Panc1 (cell line): Measurements from ENCODE around the gene ATXN7. TPM values are rescaled to one million over a fixed set of nuclear protein-coding genes. Genes with fewer than 3 reads are reported as not detected.

ENCODE experiments used
- ATAC-seq: fragments of 200-7000 bp; cut with Tn5 transposase; 2 replicates; pipeline ENCODE4 v1.9.1; 2020; ENCODE audit warnings: mild to moderate bottlenecking, moderate library complexity
- BruUV-seq: library from RNA; stranded (reverse); fragments of 400-500 nt; replicated peaks from 2 replicates; lab custom pipeline; 2021; lab: Mats Ljungman, UMichigan
- CTCF ChIA-PET: fragments of 300-600 bp; sonication (Branson Sonifier 250); formaldehyde crosslinking; loops from one replicate; lab custom pipeline; 2022; ENCODE audit warnings: antibody characterized with exemption; lab: Charles Lee
- POLR2A ChIA-PET: fragments of 300-600 bp; sonication (Branson Sonifier 250); formaldehyde crosslinking; loops from one replicate; lab custom pipeline; 2022; ENCODE audit warnings: antibody characterized with exemption; lab: Charles Lee
- DNase-seq: peaks from one replicate; pipeline ENCODE4 v3.0.0-alpha.2; 2010; ENCODE audit warnings: low read depth, low spot score
- H3K27ac ChIP-seq: 2 replicates; pipeline ENCODE4 v1.5.1; 2011; ENCODE audit warnings: mild to moderate bottlenecking, low read length, inconsistent platforms
- H3K27me3 ChIP-seq: fragments of 200-500 bp; sonication (Bioruptor generic); 2 replicates; pipeline ENCODE4 v1.6.0; 2014; ENCODE audit warnings: low read length, inconsistent platforms; ENCODE audit not compliant: control insufficient read depth, insufficient read depth
- H3K36me3 ChIP-seq: fragments of 200-500 bp; sonication (Bioruptor generic); 2 replicates; pipeline ENCODE4 v1.5.1; 2014; ENCODE audit warnings: inconsistent platforms, mild to moderate bottlenecking, low read length, moderate library complexity; ENCODE audit not compliant: control insufficient read depth, insufficient read depth
- H3K4me1 ChIP-seq: 2 replicates; pipeline ENCODE4 v1.5.1; 2011; ENCODE audit warnings: inconsistent platforms, mild to moderate bottlenecking, low read length, moderate library complexity; ENCODE audit not compliant: control insufficient read depth, insufficient read depth
- H3K4me3 ChIP-seq, 2 experiments: 2 replicates each; pipeline ENCODE4 v1.5.1; 2011 to 2012; ENCODE audit warnings: low read depth in 2 of 2, low read length in 2 of 2, mild to moderate bottlenecking in 2 of 2, inconsistent platforms in 1 of 2, moderate library complexity in 1 of 2
- H3K9me3 ChIP-seq: fragments of 200-500 bp; sonication (Bioruptor generic); 2 replicates; pipeline ENCODE4 v1.5.1; 2014; ENCODE audit warnings: low read depth, mild to moderate bottlenecking, inconsistent platforms, low read length, moderate library complexity; ENCODE audit not compliant: control insufficient read depth, insufficient read depth
- POLR2AphosphoS5 ChIP-seq: IDR thresholded peaks from 2 replicates; pipeline ENCODE4 v1.6.1; 2012; ENCODE audit warnings: mild to moderate bottlenecking, low read depth, low read length, moderate library complexity
- SIN3A ChIP-seq: IDR thresholded peaks from 2 replicates; pipeline ENCODE4 v1.6.1; 2012; ENCODE audit warnings: low read depth, mild to moderate bottlenecking, low read length, moderate library complexity, borderline replicate concordance; ENCODE audit not compliant: insufficient read depth
- TCF7L2 ChIP-seq: IDR thresholded peaks from 2 replicates; pipeline ENCODE4 v1.6.1; 2011; ENCODE audit warnings: mild to moderate bottlenecking, low read depth, low read length, inconsistent platforms
- in situ Hi-C: cut with HindIII; loops from 2 replicates; pipeline ENCODE4 v1.10.0; 2016; ENCODE audit warnings: low sequenced_read_pairs, low pct_unique_long_range_greater_than_20kb
- intact Hi-C: fragments of 100-400 bp; cut with micrococcal nuclease; formaldehyde crosslinking; loops from one replicate; pipeline ENCODE4 v1.10.0; 2022; ENCODE audit not compliant: unreplicated experiment
- total RNA-seq: library from RNA; stranded (reverse); gene quantifications from one replicate; pipeline ENCODE4 v1.2.1, GENCODE V29; 2021; ENCODE audit not compliant: unreplicated experiment
- TF ChIP-seq, protein P1 (sequence below): fragments of 450-650 bp; IDR thresholded peaks from 2 replicates; pipeline ENCODE4 v1.5.1; 2017; ENCODE audit warnings: mild to moderate bottlenecking
- TF ChIP-seq, protein P2 (sequence below), 2 experiments: IDR thresholded peaks; 2 replicates each; pipeline ENCODE4 v1.6.1; 2011 to 2012; ENCODE audit warnings: low read depth in 2 of 2, control low read depth in 1 of 2, low read length in 1 of 2, mild to moderate bottlenecking in 1 of 2, moderate library complexity in 1 of 2; ENCODE audit not compliant: insufficient read depth in 1 of 2

Gene ATXN7
- total RNA-seq, 1 experiment from 2014 or later, result 17.3 TPM

DNA sequence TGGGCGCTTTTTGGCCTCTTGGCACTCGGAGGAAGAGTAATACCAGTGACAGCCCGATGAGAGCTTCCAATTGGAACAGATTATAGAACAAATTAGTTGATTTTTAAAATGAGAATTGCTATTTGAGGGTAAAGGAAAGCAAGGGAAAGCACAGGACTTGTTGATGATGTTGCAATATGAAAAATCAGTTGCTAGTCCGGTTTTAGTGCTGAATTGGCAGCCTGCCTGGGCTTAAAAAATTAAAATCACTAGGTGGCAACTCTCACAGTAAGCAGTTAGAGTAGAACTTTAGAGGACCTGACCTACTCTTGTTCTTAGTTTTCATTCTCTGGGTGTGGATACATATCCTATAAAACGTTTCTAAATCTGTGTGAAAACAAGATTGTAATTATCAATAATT, 50.6 kb downstream of the ATXN7 start:
- DNase-seq, result no peak
- no peak for ATAC-seq
- Histone ChIP-seq H3K4me3 (no peak overlapping the region), H3K36me3 (no peaks in the 10 kb centered on the region; the same call in 1 of the 2 replicates), H3K27me3 (no peaks in the 10 kb centered on the region), H3K9me3 (no peaks in the 10 kb centered on the region), H3K4me1 (peaks cover 20% of the 10 kb centered on the region), H3K27ac (no peak overlapping the region)
- in situ Hi-C loops (no loop called here), intact Hi-C loops (no loop called here)
- POLR2A ChIA-PET, result no interaction called here
- TF ChIP-seq, protein P1, sequence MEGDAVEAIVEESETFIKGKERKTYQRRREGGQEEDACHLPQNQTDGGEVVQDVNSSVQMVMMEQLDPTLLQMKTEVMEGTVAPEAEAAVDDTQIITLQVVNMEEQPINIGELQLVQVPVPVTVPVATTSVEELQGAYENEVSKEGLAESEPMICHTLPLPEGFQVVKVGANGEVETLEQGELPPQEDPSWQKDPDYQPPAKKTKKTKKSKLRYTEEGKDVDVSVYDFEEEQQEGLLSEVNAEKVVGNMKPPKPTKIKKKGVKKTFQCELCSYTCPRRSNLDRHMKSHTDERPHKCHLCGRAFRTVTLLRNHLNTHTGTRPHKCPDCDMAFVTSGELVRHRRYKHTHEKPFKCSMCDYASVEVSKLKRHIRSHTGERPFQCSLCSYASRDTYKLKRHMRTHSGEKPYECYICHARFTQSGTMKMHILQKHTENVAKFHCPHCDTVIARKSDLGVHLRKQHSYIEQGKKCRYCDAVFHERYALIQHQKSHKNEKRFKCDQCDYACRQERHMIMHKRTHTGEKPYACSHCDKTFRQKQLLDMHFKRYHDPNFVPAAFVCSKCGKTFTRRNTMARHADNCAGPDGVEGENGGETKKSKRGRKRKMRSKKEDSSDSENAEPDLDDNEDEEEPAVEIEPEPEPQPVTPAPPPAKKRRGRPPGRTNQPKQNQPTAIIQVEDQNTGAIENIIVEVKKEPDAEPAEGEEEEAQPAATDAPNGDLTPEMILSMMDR, result no peak
- TF ChIP-seq SIN3A, result no peak
- TF ChIP-seq POLR2AphosphoS5, result no peak
- TF ChIP-seq, protein P2, sequence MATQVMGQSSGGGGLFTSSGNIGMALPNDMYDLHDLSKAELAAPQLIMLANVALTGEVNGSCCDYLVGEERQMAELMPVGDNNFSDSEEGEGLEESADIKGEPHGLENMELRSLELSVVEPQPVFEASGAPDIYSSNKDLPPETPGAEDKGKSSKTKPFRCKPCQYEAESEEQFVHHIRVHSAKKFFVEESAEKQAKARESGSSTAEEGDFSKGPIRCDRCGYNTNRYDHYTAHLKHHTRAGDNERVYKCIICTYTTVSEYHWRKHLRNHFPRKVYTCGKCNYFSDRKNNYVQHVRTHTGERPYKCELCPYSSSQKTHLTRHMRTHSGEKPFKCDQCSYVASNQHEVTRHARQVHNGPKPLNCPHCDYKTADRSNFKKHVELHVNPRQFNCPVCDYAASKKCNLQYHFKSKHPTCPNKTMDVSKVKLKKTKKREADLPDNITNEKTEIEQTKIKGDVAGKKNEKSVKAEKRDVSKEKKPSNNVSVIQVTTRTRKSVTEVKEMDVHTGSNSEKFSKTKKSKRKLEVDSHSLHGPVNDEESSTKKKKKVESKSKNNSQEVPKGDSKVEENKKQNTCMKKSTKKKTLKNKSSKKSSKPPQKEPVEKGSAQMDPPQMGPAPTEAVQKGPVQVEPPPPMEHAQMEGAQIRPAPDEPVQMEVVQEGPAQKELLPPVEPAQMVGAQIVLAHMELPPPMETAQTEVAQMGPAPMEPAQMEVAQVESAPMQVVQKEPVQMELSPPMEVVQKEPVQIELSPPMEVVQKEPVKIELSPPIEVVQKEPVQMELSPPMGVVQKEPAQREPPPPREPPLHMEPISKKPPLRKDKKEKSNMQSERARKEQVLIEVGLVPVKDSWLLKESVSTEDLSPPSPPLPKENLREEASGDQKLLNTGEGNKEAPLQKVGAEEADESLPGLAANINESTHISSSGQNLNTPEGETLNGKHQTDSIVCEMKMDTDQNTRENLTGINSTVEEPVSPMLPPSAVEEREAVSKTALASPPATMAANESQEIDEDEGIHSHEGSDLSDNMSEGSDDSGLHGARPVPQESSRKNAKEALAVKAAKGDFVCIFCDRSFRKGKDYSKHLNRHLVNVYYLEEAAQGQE (IDR thresholded peaks at IDR 0.05; ENCODE audit: insufficient read depth in 1 of 2, low read depth in 2 of 2, low read length in 1 of 2), result no peak
- TF ChIP-seq TCF7L2, result no peak
- no TSS peak for BruUV-seq
- CTCF ChIA-PET, result no interaction called here

DNA sequence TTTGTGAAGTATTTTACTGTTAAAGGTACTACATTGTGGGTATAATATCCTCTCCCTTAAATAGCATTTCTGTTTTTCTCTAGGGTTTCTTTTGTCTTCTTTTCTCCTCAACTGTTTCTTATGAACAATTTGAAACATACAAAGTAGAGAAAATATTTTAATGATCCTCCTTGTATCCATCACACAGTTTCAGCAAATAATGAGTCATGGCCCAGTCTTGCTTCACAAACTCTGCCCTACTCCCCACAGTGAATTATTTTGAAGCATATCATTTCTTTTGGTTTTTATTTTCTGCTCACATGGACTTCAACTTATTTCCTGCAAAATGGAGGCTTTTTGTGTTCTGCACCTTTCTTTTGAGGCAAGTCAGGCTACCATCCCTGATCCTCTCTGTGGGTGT, 54.7 kb downstream of the ATXN7 start:
- H3K27me3 ChIP-seq, result no peaks in the 10 kb centered on the region
- POLR2A ChIA-PET, result no interaction called here
- in situ Hi-C loops, result no loop called here
- TF ChIP-seq POLR2AphosphoS5 (no peak), TCF7L2 (no peak)
- H3K4me1 ChIP-seq, result peaks cover 12% of the 10 kb centered on the region; the same call in 1 of the 2 replicates
- DNase-seq (no peak), ATAC-seq (no peak)
- H3K36me3 ChIP-seq, result no peaks in the 10 kb centered on the region; the same call in 1 of the 2 replicates
- CTCF ChIA-PET, result no interaction called here
- no peaks in the 10 kb centered on the region for H3K9me3 ChIP-seq
- no peak overlapping the region for H3K27ac ChIP-seq
- no peak overlapping the region for H3K4me3 ChIP-seq
- no TSS peak for BruUV-seq
- intact Hi-C loops, result no loop called here

DNA sequence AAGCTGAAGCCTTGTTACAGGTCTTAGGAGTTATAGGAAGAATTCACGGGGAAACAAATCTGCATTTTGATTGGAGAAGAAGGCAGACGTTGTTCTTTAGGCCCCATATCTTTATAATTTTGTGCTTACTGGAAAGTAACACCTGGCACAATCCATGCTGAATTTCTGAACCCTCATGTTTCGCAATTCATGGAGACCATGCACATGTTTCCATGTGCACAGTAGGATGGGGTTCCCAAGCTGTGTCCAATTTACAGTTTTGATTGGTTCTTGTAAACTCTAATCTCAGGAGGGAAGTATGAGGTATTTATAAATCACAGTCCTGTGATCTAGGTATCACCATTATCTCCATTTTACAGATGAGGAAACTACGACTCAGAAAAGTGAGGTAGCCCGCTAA, 56.3 kb downstream of the ATXN7 start:
- Histone ChIP-seq H3K27me3 (no peaks in the 10 kb centered on the region), H3K4me3 (no peak overlapping the region), H3K4me1 (peaks cover 8% of the 10 kb centered on the region; the same call in 1 of the 2 replicates), H3K9me3 (no peaks in the 10 kb centered on the region), H3K36me3 (no peaks in the 10 kb centered on the region; the same call in 1 of the 2 replicates), H3K27ac (no peak overlapping the region)
- DNase-seq, result no peak
- intact Hi-C loops (no loop called here), in situ Hi-C loops (no loop called here)
- no TSS peak for BruUV-seq
- ChIA-PET CTCF (no interaction called here), POLR2A (no interaction called here)
- TF ChIP-seq, protein P2 (IDR thresholded peaks at IDR 0.05; ENCODE audit: insufficient read depth in 1 of 2, low read depth in 2 of 2, low read length in 1 of 2), result no peak
- TF ChIP-seq POLR2AphosphoS5 (no peak), TCF7L2 (no peak), SIN3A (no peak)
- TF ChIP-seq, protein P1, result no peak
- no peak for ATAC-seq
